SK-N-SH (cell line): ENCODE measurements around the gene SHISAL1. TPM values are rescaled to one million over a fixed set of nuclear protein-coding genes. Genes with fewer than 3 reads are reported as not detected.

Experiments used
- CTCF ChIA-PET: fragments of 300-600, 350-600 bp; formaldehyde crosslinking; extraction: SDS; loops from one replicate; lab custom pipeline; 2021; lab: Yijun Ruan, JAX
- POLR2A ChIA-PET: fragments of 350-600 bp; sonication (Branson Sonifier 250); formaldehyde crosslinking; extraction: SDS; loops from one replicate; lab custom pipeline; 2020; ENCODE audit warnings: antibody characterized with exemption, inconsistent platforms; lab: Yijun Ruan, JAX
- DNase-seq: peaks from one replicate; pipeline ENCODE4 v3.0.0; 2012
- H2AFZ ChIP-seq: fragments of 200-600 bp; sonication (generic); 2 replicates; pipeline ENCODE4 v1.8.1; 2016; ENCODE audit warnings: antibody characterized with exemption, mild to moderate bottlenecking, low read depth
- H3F3A ChIP-seq: fragments of 200-600 bp; sonication (generic); replicated peaks from 2 replicates; pipeline ENCODE3; 2016; ENCODE audit warnings: antibody characterized with exemption, mild to moderate bottlenecking; ENCODE audit not compliant: insufficient read depth
- H3K27ac ChIP-seq, 2 experiments: fragments of 200-500 bp in 1 of 2; fragments of 200-600 bp in 1 of 2; sonication (Bioruptor generic) in 1 of 2; sonication (generic), shearing (Covaris generic) in 1 of 2; 2 replicates each; pipeline versions ENCODE4 v1.5.1 to v1.6.1; 2014 to 2016; ENCODE audit warnings: low read depth in 2 of 2, inconsistent platforms in 1 of 2, low read length in 1 of 2, mild to moderate bottlenecking in 1 of 2, mixed read lengths in 1 of 2
- H3K27me3 ChIP-seq: fragments of 200-600 bp; sonication (generic), shearing (Covaris generic); 2 replicates; pipeline ENCODE4 v1.6.1; 2016; ENCODE audit warnings: mixed run types; ENCODE audit not compliant: insufficient read depth
- H3K36me3 ChIP-seq, 2 experiments: fragments of 200-500 bp in 1 of 2; fragments of 200-600 bp in 1 of 2; sonication (Bioruptor generic) in 1 of 2; sonication (generic) in 1 of 2; replicated peaks in 1 of 2; 2 replicates each; pipeline versions ENCODE3 to v1.5.1; 2014 to 2016; ENCODE audit warnings: low read length in 1 of 2, mild to moderate bottlenecking in 1 of 2; ENCODE audit not compliant: insufficient read depth in 2 of 2, control insufficient read depth in 1 of 2
- H3K4me1 ChIP-seq, 2 experiments: fragments of 200-500 bp in 1 of 2; fragments of 200-600 bp in 1 of 2; sonication (Bioruptor generic) in 1 of 2; sonication (generic), shearing (Covaris generic) in 1 of 2; 2 replicates each; pipeline versions ENCODE4 v1.5.1 to v1.6.1; 2014 to 2016; ENCODE audit warnings: low read depth in 1 of 2, low read length in 1 of 2, mixed run types in 1 of 2; ENCODE audit not compliant: insufficient read depth in 2 of 2, control insufficient read depth in 1 of 2
- H3K4me2 ChIP-seq: fragments of 200-600 bp; sonication (generic), shearing (Covaris generic); 2 replicates; pipeline ENCODE4 v1.6.1; 2017; ENCODE audit warnings: mixed run types
- H3K4me3 ChIP-seq, 2 experiments: fragments of 200-500 bp in 1 of 2; fragments of 200-600 bp in 1 of 2; sonication (Bioruptor generic) in 1 of 2; sonication (generic), shearing (Covaris generic) in 1 of 2; 2 replicates each; pipeline versions ENCODE4 v1.5.1 to v1.8.1; 2014 to 2016; ENCODE audit warnings: low read depth in 2 of 2, inconsistent platforms in 1 of 2, low read length in 1 of 2, mild to moderate bottlenecking in 1 of 2, mixed read lengths in 1 of 2, moderate library complexity in 1 of 2
- H3K79me2 ChIP-seq: fragments of 200-600 bp; sonication (generic); 2 replicates; pipeline ENCODE4 v1.8.1; 2017; ENCODE audit warnings: mild to moderate bottlenecking; ENCODE audit not compliant: insufficient read depth
- H3K9ac ChIP-seq: fragments of 200-600 bp; sonication (generic); 2 replicates; pipeline ENCODE4 v1.6.1; 2017; ENCODE audit warnings: mixed run types
- H3K9me2 ChIP-seq: fragments of 200-600 bp; sonication (generic); 2 replicates; pipeline ENCODE4 v1.6.1; 2017; ENCODE audit warnings: mixed run types
- H3K9me3 ChIP-seq: fragments of 200-600 bp; sonication (generic); 2 replicates; pipeline ENCODE4 v1.6.1; 2017; ENCODE audit warnings: mixed run types, mild to moderate bottlenecking, moderate library complexity
- H4K20me1 ChIP-seq: fragments of 200-600 bp; sonication (generic); 2 replicates; pipeline ENCODE4 v1.6.1; 2017; ENCODE audit warnings: mild to moderate bottlenecking, mixed run types; ENCODE audit not compliant: insufficient read depth
- CHD2 ChIP-seq: fragments of 150-350 bp; IDR thresholded peaks from 2 replicates; pipeline ENCODE4 v1.6.1; 2018; ENCODE audit warnings: low read length; ENCODE audit not compliant: partially characterized antibody
- ELF1 ChIP-seq: IDR thresholded peaks from 2 replicates; pipeline ENCODE4 v1.4.0; 2012
- FOXJ3 ChIP-seq: sonication (generic); formaldehyde crosslinking; IDR thresholded peaks from 2 replicates; pipeline ENCODE4 v1.5.1; 2020; ENCODE audit warnings: mild to moderate bottlenecking, missing genetic modification reagents
- FOXM1 ChIP-seq: IDR thresholded peaks from 2 replicates; pipeline ENCODE4 v1.4.0; 2012; ENCODE audit warnings: low read depth, mild to moderate bottlenecking
- GABPA ChIP-seq: IDR thresholded peaks from 2 replicates; pipeline ENCODE4 v1.4.0; 2012; ENCODE audit warnings: low read depth, mild to moderate bottlenecking
- GATA2 ChIP-seq: sonication (generic); formaldehyde crosslinking; IDR thresholded peaks from 2 replicates; pipeline ENCODE4 v1.5.0; 2020; ENCODE audit warnings: mild to moderate bottlenecking, missing genetic modification reagents
- NRF1 ChIP-seq: IDR thresholded peaks from 2 replicates; pipeline ENCODE4 v1.6.1; 2012; ENCODE audit warnings: low read depth, mild to moderate bottlenecking, low read length
- PBX3 ChIP-seq: IDR thresholded peaks from 2 replicates; pipeline ENCODE4; 2012
- RAD21 ChIP-seq: IDR thresholded peaks from 2 replicates; pipeline ENCODE4 v1.6.1; 2012; ENCODE audit warnings: mild to moderate bottlenecking, low read length
- REST ChIP-seq: IDR thresholded peaks from 2 replicates; pipeline ENCODE4 v1.6.1; 2012; ENCODE audit warnings: mild to moderate bottlenecking, low read depth, low read length, moderate library complexity
- RFX5 ChIP-seq: IDR thresholded peaks from 2 replicates; pipeline ENCODE4 v1.6.1; 2012; ENCODE audit warnings: mild to moderate bottlenecking, improper control_type of control experiment, low read length
- SIN3A ChIP-seq: IDR thresholded peaks from 2 replicates; pipeline ENCODE4 v1.6.1; 2012; ENCODE audit warnings: low read depth, mild to moderate bottlenecking, low read length, moderate library complexity, borderline replicate concordance
- TEAD4 ChIP-seq: IDR thresholded peaks from 2 replicates; pipeline ENCODE4 v1.4.0; 2012; ENCODE audit warnings: mild to moderate bottlenecking, borderline replicate concordance; ENCODE audit not compliant: insufficient read depth
- USF1 ChIP-seq: IDR thresholded peaks from 2 replicates; pipeline ENCODE4 v1.4.0; 2012; ENCODE audit warnings: low read depth, borderline replicate concordance
- WGBS: methylation state at CpG from one replicate; pipeline ENCODE4 v1.1.6; 2017; ENCODE audit warnings: low lambda C conversion rate; 5-methylcytosine and 5-hydroxymethylcytosine counted together
- polyA plus RNA-seq, 3 experiments: library from polyadenylated mRNA; depleted of rRNA; stranded (reverse); fragments of >200 nt; gene quantifications; 2 replicates each; pipeline ENCODE4 v1.2.3, GENCODE V29; 2012

The SHISAL1 gene
- polyA plus RNA-seq, 1 of the 3 experiments (the other 2 are of a cell fraction): 0.10 TPM

DNA sequence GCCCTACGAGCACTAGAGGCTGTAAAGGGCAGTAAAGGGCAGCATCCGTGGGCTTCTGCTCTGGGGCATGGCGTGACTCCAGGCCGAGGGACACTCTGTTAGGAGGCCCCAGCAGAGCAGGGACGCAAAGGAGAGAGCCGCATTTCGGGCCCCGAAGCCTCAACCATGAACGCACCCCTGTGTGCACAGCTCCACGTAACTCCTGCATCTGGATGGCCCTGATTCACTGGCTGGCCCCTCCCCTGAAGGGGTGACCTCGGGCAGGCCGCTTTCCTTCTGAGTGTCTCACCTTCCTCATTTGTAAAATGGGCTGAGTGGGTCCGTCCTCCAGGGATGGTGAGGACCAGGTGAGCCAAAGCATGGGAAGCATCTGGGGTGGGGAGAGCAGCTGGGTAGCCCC is 13.6 kb downstream of the SHISAL1 start:
- Histone ChIP-seq H3K4me2 (no peak overlapping the region), H4K20me1 (no peaks in the 10 kb centered on the region), H3K9me3 (0 out of 2 replicates have a peak, but pooled peaks cover 4% of the 10 kb centered on the region), H3K27me3 (no peaks in the 10 kb centered on the region; the same call in 1 of the 2 replicates)
- CTCF ChIA-PET: no interaction called here
- TF ChIP-seq CHD2 (no peak), SIN3A (no peak), TEAD4 (no peak)
- TF ChIP-seq, all 33 proteins: peak for 0
- Histone ChIP-seq H3K79me2 (no peaks in the 10 kb centered on the region), H3K4me3 (no peak overlapping the region), H3F3A (no peaks in the 10 kb centered on the region), H3K9me2 (no peaks in the 10 kb centered on the region), H3K4me1 (no peaks in the 10 kb centered on the region), H2AFZ (no peak overlapping the region), H3K36me3 (no peaks in the 10 kb centered on the region), H3K27ac (no peak overlapping the region), H3K9ac (no peak overlapping the region)
- WGBS: 58% methylated on average over 5 of the region's 13 CpGs
- no peak for DNase-seq
- POLR2A ChIA-PET: no interaction called here

- Histone ChIP-seq H3K36me3 (no peaks in the 10 kb centered on the region), H3K4me3 (no peak overlapping the region), H3K27me3 (no peaks in the 10 kb centered on the region; the same call in 1 of the 2 replicates), H3K9me2 (no peaks in the 10 kb centered on the region), H3K9ac (no peak overlapping the region), H3K4me2 (no peak overlapping the region), H2AFZ (no peak overlapping the region), H3K9me3 (0 out of 2 replicates have a peak, but pooled peaks cover 4% of the 10 kb centered on the region), H3K4me1 (no peaks in the 10 kb centered on the region), H3F3A (no peaks in the 10 kb centered on the region), H3K27ac (no peak overlapping the region), H3K79me2 (no peaks in the 10 kb centered on the region), H4K20me1 (no peaks in the 10 kb centered on the region)
- ChIA-PET CTCF (interaction anchor here (1.0 to 1.2 kb wide), 2 partner anchors 60 to 325 kb away, joined by 3 read pairs; no protein-coding TSS in a partner anchor), POLR2A (interaction anchor here (0.6 kb wide), 2 partner anchors 86 to 932 kb away, joined by 3 to 7 read pairs; no protein-coding TSS in a partner anchor)
- DNase-seq: no peak
- TF ChIP-seq REST (no peak), TEAD4 (no peak), RAD21 (no peak), GABPA (no peak), ELF1 (no peak), USF1 (no peak), RFX5 (no peak), FOXM1 (no peak), PBX3 (no peak), GATA2 (CRISPR knock-in tag) (no peak), FOXJ3 (CRISPR knock-in tag) (no peak), NRF1 (no peak)
- 90% methylated on average over 16 of the region's 25 CpGs for WGBS
Observed at GRCh38 chr22:44298406-44299091, 14.2 kb downstream of the SHISAL1 start.
